Measurements from ENCODE around the gene BAX.
"Not testable (repeated sequence)": the region's sequence is repeated elsewhere in the genome, so short reads cannot be mapped to it uniquely, and the experiment has no call there.

BAX gene

DNA sequence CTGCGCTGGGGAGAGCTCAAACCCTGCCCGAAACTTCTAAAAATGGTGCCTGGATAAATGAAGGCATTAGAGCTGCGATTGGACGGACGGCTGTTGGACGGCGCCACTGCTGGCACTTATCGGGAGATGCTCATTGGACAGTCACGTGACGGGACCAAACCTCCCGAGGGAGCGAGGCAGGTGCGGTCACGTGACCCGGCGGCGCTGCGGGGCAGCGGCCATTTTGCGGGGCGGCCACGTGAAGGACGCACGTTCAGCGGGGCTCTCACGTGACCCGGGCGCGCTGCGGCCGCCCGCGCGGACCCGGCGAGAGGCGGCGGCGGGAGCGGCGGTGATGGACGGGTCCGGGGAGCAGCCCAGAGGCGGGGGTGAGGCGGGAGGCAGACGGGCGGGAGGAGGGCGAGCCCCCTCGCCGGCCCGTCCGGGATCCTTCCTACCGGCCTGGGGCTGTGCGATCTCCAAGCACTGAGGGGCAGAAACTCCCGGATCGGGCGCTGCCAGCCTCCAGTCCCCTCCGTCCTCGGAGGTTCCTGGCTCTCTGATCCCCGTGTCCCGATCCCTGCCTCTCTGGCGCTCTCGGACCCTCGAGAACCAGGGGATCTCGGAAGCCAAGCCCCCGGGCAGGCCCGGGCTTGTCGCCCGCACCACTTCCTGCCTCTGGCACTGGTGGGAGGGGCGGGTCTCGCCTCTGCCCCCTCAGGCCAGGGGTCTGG is at the start of gene BAX:
Gene BAX (plus strand): TSS at position 281 of the 713 bp plus-strand sequence. CDS start 54 bp downstream, at position 335.
- DNase-seq (ENCODE audit: extremely low read depth, low read depth) = peak; percentile 86
- TF ChIP-seq, protein P1, sequence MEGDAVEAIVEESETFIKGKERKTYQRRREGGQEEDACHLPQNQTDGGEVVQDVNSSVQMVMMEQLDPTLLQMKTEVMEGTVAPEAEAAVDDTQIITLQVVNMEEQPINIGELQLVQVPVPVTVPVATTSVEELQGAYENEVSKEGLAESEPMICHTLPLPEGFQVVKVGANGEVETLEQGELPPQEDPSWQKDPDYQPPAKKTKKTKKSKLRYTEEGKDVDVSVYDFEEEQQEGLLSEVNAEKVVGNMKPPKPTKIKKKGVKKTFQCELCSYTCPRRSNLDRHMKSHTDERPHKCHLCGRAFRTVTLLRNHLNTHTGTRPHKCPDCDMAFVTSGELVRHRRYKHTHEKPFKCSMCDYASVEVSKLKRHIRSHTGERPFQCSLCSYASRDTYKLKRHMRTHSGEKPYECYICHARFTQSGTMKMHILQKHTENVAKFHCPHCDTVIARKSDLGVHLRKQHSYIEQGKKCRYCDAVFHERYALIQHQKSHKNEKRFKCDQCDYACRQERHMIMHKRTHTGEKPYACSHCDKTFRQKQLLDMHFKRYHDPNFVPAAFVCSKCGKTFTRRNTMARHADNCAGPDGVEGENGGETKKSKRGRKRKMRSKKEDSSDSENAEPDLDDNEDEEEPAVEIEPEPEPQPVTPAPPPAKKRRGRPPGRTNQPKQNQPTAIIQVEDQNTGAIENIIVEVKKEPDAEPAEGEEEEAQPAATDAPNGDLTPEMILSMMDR (IDR thresholded peaks at IDR 0.05; ENCODE audit: low read depth, low read length) = no peak

DNA sequence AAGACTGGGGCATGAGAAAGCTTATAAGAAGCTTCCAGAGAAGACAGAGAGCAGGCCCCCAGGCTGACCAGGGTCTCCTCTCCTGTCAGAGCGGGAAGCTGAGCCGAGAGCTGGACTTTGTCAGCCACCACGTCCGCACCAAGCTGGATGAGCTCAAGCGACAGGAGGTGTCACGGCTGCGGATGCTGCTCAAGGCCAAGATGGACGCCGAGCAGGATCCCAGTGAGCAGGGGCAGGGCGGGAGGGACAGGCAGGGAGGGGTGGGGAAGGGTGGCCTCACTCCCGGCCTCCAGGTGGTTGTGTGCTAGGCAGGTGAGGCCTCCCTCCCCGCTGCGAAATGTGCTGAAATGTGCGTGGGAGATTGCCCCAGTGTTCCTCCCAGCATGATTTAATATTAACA is 49.0 kb upstream of the BAX start:
- TF ChIP-seq, protein P1 (IDR thresholded peaks at IDR 0.05; ENCODE audit: low read depth, low read length) = no peak
- no peak for DNase-seq (ENCODE audit: extremely low read depth, low read depth)

DNA sequence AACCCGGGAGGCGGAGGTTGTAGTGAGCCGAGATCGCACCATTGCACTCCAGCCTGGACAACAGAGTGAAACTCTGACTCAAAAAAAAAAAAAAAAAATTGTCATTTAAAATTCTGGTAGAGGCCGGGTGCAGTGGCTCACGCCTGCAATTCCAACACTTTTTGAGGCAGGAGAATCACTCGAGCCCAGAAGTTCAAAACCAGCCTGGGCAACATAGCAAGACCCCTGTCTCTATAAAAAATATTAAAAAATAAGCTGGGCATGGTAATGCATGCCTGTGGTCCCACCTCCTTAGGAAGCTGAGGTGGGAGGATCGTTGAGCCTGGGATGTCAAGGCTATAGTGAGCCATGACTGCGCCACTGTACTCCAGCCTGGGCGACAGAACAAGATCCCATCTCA is 48.4 kb upstream of the BAX start:
- TF ChIP-seq, protein P1 (IDR thresholded peaks at IDR 0.05; ENCODE audit: low read depth, low read length) = no peak
- DNase-seq (ENCODE audit: extremely low read depth, low read depth) = no peak

DNA sequence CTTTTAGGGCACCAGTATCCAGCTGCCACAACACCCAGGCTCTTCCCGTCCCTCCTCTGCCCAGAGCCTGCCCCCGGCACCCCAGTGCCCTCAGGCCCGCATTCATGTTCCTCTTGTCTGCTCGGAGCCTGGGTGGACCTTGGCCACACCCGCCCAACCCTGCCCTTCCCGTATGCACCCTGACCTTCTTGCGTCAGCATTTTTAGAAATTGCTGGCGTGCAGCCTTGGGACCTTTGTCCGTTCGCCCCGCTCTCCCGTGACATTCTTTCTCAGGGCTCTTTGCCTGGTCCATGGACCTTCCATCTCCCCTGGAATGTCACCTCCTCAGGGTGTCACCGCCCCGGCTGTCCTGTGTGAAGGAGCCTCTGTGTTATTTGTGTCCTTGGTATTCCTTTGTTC is 47.0 kb upstream of the BAX start:
- TF ChIP-seq, protein P1 (IDR thresholded peaks at IDR 0.05; ENCODE audit: low read depth, low read length) = no peak
- no peak for DNase-seq (ENCODE audit: extremely low read depth, low read depth)

DNA sequence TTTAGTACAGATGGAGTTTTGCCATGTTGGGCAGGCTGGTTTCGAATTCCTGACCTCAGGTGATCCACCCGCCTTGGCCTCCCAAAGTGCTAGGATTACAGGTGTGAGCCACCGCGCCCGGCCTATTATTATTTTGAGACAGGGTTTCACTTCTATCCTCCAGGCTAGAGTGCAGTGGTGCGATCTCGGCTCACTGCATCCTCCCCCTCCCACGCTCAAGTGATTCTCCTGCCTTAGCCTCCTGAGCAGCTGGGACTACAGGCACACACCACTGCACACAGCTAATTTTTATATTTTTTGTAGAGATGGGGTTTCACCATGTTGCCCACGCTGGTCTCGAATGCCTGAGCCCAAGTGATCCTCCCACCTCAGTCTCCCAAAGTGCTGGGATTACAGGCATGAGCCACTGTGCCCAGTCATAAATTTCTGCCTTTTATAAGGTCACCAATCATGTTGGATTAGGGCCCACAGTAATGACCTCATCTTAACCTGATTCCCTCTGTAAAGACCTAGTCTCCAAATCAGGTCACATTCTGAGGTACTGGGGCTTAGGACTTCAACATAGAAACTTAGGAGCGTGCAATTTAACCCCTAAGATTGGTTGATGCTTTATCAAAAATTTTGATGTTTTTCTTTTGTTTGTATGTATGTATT is 45.1 kb upstream of the BAX start:
- DNase-seq (ENCODE audit: extremely low read depth, low read depth) = not testable (repeated sequence)

DNA sequence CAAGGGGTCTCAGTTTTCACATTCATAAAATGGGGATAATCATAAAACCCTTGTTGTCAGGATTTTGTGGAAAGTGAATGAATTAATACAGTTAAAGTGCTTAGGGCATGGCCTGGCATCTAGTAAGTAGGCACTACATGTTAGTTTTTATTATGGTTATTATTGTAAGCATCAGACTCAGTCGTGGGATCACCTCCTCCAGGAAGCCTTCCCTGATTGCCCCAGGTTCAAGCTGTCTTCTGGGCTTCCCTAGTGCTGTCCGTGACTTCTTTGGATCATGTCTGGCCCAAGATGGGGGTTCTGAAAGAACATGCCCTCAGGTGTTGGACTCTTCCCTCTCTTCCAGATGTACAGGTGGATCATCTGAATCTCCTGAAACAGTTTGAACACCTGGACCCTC is 43.9 kb upstream of the BAX start:
- no peak for DNase-seq (ENCODE audit: extremely low read depth, low read depth)
- TF ChIP-seq, protein P1 (IDR thresholded peaks at IDR 0.05; ENCODE audit: low read depth, low read length) = no peak

DNA sequence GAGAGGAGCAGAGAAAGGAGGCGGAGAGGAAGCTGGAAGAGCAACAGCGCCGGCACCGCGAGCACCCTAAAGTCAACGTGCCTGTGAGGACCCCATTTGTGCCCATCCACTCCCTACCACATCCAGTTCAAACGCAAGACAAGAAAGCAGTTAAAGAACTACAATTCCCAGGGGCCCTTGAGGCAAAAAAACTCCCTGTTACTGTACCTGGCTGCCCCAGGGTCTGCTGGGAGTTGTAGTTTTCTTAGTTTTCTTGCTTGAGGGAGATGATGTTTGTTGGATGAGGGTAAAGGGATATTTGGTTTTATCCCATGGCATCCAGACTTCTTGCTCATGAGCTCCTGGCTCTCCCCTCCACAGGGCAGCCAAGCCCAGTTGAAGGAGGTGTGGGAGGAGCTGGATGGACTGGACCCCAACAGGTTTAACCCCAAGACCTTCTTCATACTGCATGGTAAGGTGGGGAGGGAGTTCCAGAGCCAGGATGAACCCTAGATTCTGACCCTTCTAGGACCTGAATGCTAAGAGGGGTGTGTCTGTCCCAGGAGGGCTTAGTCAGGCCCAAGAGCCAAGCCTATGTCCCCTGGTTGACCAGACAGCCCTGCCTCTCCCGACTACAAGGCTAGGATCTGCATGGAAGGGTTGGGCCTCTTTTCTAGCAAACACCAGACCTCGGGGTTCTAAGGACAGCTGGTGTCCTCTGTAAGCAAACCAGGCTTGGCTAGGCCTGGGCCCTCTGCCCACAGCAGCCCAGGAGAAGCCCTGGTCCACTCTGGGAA is 41.4 kb upstream of the BAX start:
- no peak for DNase-seq (ENCODE audit: extremely low read depth, low read depth)
- TF ChIP-seq, protein P1 (IDR thresholded peaks at IDR 0.05; ENCODE audit: low read depth, low read length) = no peak
